Endothelial cell (in vitro differentiated cells): Measurements from ENCODE around the gene ACTR1B. TPM values are rescaled to one million over a fixed set of nuclear protein-coding genes. Genes with fewer than 3 reads are reported as not detected.
"Not testable (repeated sequence)": the region's sequence is repeated elsewhere in the genome, so short reads cannot be mapped to it uniquely, and the experiment has no call there.

Source experiments
- DNase-seq: peaks from one replicate; pipeline ENCODE4 v3.0.0; 2021; ENCODE audit warnings: low spot score
- H3K27ac Mint-ChIP-seq: one replicate; pipeline ENCODE4 v1.8.0; 2021; ENCODE audit warnings: mixed read lengths, inconsistent platforms; ENCODE audit not compliant: unreplicated experiment
- H3K27me3 Mint-ChIP-seq: one replicate; pipeline ENCODE4 v1.8.0; 2021; ENCODE audit warnings: mild to moderate bottlenecking, moderate library complexity, mixed read lengths, inconsistent platforms; ENCODE audit not compliant: unreplicated experiment
- H3K36me3 Mint-ChIP-seq: one replicate; pipeline ENCODE4 v1.8.0; 2021; ENCODE audit warnings: mild to moderate bottlenecking, low read depth, mixed read lengths, inconsistent platforms; ENCODE audit not compliant: unreplicated experiment
- H3K4me1 Mint-ChIP-seq: one replicate; pipeline ENCODE4 v1.8.0; 2021; ENCODE audit warnings: mild to moderate bottlenecking, mixed read lengths, inconsistent platforms; ENCODE audit not compliant: unreplicated experiment
- H3K4me3 Mint-ChIP-seq: one replicate; pipeline ENCODE4 v1.8.0; 2021; ENCODE audit warnings: mild to moderate bottlenecking, mixed read lengths, inconsistent platforms; ENCODE audit not compliant: unreplicated experiment
- H3K9me3 Mint-ChIP-seq: one replicate; pipeline ENCODE4 v1.8.0; 2021; ENCODE audit warnings: mixed read lengths, inconsistent platforms; ENCODE audit not compliant: unreplicated experiment
- long read RNA-seq: library from polyadenylated mRNA; unstranded; transcript quantifications from one replicate; pipeline ENCODE4 v2.0.0, GENCODE V29; 2020; ENCODE audit not compliant: unreplicated experiment
- total RNA-seq: library from RNA; stranded (reverse); fragmentation: NEBNext Ultra II Directional; extraction: Animal tissue kit (Norgen Biotek cat#: 25700); gene quantifications from one replicate; pipeline ENCODE4 v1.2.1, GENCODE V29; 2021; ENCODE audit not compliant: unreplicated experiment
- TF ChIP-seq, protein P1 (sequence below): fragments of 200-600 bp; sonication (generic); IDR thresholded peaks from one replicate; pipeline ENCODE4 v1.5.0; 2021; ENCODE audit warnings: antibody characterized with exemption; ENCODE audit not compliant: unreplicated experiment

The ACTR1B gene
- 52.1 TPM for total RNA-seq
- long read RNA-seq, transcript ACTR1B-201 (11 exons, 2,243 nt) = major isoform, 8 of 19 reads
- long read RNA-seq, partial matches to known transcripts = 1 of 19 reads
- long read RNA-seq, other reads (novel, unspliced or antisense) = 10 of 19 reads

GRCh38 chr2:97663962-97664635 is at the start of gene ACTR1B:
TSS of gene ACTR1B (minus strand) at chr2:97664044. CDS start at chr2:97663890, 154 bp downstream.
- Mint-ChIP-seq H3K4me1 (peaks cover 23% of the 10 kb centered on the region), H3K9me3 (no peaks in the 10 kb centered on the region), H3K36me3 (peaks cover 15% of the 10 kb centered on the region), H3K27ac (peak within 1 kb of the TSS; percentile 98), H3K27me3 (peaks cover 13% of the 10 kb centered on the region), H3K4me3 (peak within 1 kb of the TSS; percentile 94)
- DNase-seq = peak; percentile 96
- TF ChIP-seq, protein P1, sequence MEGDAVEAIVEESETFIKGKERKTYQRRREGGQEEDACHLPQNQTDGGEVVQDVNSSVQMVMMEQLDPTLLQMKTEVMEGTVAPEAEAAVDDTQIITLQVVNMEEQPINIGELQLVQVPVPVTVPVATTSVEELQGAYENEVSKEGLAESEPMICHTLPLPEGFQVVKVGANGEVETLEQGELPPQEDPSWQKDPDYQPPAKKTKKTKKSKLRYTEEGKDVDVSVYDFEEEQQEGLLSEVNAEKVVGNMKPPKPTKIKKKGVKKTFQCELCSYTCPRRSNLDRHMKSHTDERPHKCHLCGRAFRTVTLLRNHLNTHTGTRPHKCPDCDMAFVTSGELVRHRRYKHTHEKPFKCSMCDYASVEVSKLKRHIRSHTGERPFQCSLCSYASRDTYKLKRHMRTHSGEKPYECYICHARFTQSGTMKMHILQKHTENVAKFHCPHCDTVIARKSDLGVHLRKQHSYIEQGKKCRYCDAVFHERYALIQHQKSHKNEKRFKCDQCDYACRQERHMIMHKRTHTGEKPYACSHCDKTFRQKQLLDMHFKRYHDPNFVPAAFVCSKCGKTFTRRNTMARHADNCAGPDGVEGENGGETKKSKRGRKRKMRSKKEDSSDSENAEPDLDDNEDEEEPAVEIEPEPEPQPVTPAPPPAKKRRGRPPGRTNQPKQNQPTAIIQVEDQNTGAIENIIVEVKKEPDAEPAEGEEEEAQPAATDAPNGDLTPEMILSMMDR = peak; percentile 57

- peak overlapping the region; percentile 81 for H3K27ac Mint-ChIP-seq
- H3K27me3 Mint-ChIP-seq = peaks cover 14% of the 10 kb centered on the region
- peaks cover 63% of the 10 kb centered on the region for H3K4me1 Mint-ChIP-seq
- no peak for DNase-seq
- no peaks in the 10 kb centered on the region for H3K9me3 Mint-ChIP-seq
- TF ChIP-seq, protein P1 = no peak
- peaks cover 7% of the 10 kb centered on the region for H3K36me3 Mint-ChIP-seq
- no peak overlapping the region for H3K4me3 Mint-ChIP-seq
Observed at GRCh38 chr2:97712693-97713295, 49.0 kb upstream of the ACTR1B start.

DNA sequence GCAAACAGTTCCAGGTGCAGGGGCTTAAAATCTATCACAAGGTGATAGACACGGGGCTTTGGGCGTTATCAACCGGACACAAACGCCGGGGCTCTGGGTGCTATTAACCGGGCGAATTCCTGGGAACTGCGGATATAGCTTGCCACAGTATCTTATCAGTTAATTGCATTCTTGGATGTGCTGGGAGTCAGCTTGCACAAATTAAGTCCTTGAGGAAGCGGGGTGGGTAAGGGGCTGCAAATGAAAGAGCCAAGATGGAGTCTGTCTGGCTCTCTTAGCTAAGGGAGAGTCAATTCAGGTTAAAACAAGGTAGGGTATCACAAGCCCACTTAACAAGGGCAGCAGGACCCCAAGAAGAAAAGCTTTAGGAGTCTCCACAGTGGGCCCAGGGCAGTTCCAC is 48.3 kb upstream of the ACTR1B start:
- DNase-seq, H3K4me3 Mint-ChIP-seq, H3K36me3 Mint-ChIP-seq, H3K9me3 Mint-ChIP-seq: not testable (repeated sequence)
- Mint-ChIP-seq H3K27ac (peak overlapping the region; percentile 74), H3K4me1 (peaks cover 59% of the 10 kb centered on the region), H3K27me3 (peaks cover 14% of the 10 kb centered on the region)

DNA sequence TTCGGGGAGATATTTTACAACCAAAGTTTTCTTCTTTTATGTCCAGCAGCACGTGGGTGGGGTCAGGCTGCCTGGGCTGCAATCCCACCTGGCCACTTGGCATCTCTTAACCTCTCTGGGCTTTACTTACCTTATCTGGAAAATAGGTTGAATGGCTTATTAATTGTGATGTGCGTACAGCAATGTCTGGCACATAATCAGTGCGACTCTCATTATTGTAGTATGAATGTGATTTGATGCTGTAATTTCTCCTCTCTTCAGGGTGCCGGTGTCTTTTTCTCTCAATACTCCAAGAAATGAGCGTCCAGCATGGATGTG is 47.5 kb upstream of the ACTR1B start:
- no peaks in the 10 kb centered on the region for H3K9me3 Mint-ChIP-seq
- H3K27me3 Mint-ChIP-seq = peaks cover 10% of the 10 kb centered on the region
- no peak overlapping the region for H3K4me3 Mint-ChIP-seq
- TF ChIP-seq, protein P1 = no peak
- H3K36me3 Mint-ChIP-seq = peaks cover 6% of the 10 kb centered on the region
- DNase-seq = no peak
- peak overlapping the region; percentile 74 for H3K27ac Mint-ChIP-seq
- peaks cover 52% of the 10 kb centered on the region for H3K4me1 Mint-ChIP-seq

DNA sequence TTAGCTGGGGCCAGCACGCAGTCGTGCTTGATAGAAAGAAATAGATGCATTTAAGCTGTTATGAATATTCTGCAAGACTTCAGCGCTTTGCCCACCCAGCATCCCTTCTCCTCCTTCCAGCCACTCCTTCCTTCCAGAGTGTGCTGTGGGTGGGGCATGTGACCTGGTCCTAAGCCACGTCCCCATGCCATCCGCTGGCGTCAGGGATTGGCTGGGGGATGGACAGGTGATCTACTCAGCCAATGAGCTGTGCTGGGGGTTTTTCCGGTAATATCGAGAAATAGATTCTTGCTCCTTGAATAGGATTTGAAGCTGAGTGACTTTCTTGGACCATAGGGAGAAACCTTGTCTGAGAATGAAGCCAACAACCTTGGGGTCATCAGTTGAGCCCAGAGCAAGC is 44.8 kb upstream of the ACTR1B start:
- Mint-ChIP-seq H3K27ac (no peak overlapping the region), H3K4me3 (no peak overlapping the region), H3K27me3 (peaks cover 7% of the 10 kb centered on the region), H3K4me1 (peaks cover 29% of the 10 kb centered on the region), H3K36me3 (no peaks in the 10 kb centered on the region), H3K9me3 (no peaks in the 10 kb centered on the region)
- no peak for DNase-seq
- TF ChIP-seq, protein P1 = no peak
